ENCODE results near the gene OR1D5.
"Not testable (repeated sequence)": the region's sequence is repeated elsewhere in the genome, so short reads cannot be mapped to it uniquely, and the experiment has no call there.

The OR1D5 gene

DNA sequence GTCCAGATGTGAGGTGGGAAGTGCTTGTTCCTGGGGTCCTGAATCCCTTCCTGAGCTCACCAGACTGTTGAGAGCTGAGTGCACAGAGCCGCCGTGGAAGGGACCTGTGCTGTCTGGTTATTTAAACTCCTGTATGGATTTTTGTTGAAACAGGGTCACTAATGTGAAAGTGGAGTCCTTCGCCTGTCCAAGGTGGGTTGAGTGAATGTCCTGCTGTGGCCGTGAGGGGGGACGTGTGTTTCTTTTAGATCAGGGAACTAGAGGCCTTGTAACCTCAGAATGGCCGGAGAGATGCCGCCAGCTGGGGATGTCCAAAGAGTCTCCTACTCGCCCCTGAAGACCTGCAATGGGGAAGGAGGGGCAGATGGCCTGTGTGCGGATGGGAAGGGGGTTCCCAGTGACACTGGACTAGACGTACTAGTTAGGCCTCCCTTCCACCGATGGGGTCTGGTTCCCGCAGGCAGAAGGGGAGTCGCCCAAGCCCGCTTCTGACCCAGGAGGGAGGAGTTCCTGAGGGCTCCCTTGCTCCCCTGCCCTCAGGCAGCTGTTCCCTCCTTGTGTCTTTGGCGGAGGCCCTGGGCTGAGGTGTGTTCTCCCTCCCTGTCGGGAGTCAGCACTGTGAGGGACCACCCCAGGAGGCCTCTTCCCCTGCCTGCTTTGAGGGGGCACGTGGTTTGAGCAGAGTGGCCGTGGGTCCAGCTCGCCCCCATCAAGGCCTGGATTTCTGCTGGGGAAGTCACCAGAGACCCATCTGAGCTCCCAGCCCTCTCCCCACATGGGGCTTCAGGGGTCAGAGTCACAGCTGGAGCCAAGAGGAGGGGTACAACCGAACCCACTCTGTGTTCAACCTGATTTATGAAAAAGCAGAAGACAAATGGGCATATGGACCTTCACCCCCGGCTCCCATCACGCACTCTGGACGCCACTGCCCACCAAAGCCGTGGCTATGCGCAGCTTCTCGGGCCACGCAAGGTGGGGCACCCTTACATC is 30.9 kb downstream of the OR1D5 start:
- DNase-seq (ENCODE audit: low read depth in 2 of 2) = no peak

DNA sequence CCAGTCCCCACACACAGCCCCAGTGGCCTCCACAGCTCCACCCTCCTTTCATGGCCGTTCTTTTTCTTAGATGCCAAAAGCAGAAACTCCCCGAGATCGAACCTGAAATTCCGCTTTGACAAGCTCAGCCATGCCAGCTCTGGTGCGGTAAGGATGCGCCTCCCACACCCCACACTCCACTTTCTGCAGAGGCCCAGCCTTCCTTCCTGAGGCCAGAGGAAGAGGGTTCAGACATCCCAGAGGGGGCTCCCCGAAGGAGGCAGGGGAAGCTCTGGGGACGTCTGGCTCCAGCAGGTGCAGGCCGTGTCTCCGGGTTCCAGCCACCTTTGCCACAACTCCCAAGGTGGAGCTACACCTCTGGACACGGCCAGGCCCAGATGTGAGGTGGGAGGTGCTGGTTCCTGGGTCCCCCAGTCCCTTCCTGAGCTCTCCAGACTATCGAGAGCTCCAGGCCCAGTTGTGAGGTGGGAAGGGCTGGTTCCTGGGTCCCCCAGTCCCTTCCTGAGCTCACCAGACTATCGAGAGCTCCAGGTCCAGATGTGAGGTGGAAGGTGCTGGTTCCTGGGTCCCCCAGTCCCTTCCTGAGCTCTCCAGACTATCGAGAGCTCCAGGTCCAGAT is 32.4 kb downstream of the OR1D5 start:
- DNase-seq (ENCODE audit: low read depth in 2 of 2) = not testable (repeated sequence)

DNA sequence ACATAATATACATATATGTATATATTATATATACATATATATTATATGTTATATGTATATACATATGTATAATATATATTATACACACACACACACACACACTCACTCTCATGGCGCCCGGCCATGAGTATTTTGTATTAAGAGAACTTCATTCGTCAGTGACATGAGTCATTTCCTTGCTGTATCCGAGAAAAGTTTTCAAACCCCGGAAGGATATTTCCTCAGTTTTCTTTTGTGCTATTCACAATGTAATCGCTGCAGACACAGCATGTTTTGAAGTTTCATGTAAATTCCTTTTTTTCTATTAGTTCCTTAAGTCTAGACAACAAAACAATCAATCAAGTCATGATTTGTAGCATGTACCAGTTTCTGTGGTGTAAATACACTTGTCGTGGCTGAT is 33.3 kb downstream of the OR1D5 start:
- no peak for DNase-seq (ENCODE audit: low read depth in 2 of 2)

DNA sequence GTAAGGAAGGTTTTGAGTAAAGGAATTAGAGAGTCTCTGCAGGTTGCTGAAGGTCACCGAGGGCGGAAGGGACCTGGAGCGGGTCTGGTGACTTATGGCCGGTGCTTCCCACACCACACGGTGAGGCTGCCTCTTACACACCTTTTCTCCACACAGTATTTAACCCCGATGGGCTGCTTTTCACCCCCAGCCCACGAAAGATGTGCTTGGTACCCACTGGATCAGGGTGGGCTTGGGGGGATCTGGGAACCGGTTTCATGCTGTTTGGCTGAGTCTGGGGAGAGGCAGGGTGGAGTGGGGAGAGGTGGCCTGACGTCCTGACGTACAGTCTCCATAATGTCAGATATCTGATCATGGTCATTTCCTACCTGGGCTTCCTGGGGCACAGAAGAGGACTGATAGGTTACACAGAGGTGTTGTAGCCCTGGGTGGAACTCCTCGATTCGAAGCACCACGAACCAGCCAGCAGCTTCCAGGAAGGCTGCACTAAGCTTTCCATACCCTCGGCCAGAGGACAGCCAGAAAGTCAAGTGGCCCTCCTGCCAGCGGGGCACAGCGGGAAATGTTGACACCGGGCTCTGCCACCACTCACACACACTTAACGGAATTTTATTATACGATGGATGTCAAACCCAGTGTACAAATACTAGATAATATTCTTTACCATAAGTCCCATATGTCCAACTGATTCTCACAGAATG is 34.0 kb downstream of the OR1D5 start:
- no peak for DNase-seq (ENCODE audit: low read depth in 2 of 2)

DNA sequence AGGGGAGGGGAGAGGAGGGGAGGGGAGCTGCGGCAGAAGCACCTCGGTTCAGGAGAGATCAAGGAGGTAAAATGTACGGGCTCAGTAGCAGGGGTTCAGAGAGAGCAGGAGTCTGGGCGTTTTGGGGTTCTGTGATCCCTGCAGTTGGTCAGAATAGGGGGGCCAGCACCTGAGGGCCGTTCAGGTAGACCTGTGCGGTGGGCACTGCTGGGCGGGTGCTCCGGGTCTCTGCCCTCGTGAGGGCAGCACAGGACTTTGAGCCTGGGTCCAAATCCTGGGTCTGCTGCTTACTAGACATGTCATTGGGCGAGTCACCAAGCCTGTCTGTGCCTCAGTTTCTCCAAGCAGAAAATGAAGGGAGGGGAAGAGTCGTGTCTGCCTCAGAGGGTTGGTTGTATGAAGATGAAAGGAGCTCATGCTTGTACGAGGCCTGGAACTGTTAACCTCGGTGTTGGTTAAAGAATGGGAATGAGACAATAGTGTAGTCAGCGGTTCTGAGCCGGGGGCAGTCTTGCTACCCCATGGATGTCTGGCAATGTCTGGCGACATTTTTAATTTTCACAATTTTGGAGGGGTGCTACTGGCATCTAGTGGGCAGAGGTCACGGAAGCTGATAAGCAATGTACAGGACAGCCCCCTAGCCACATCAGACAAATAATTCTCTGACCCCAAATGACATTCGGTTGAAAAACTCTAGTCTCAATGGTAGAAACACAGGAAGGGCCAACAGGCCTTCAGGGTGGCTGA is 35.4 kb downstream of the OR1D5 start:
- no peak for DNase-seq (ENCODE audit: low read depth in 2 of 2)

DNA sequence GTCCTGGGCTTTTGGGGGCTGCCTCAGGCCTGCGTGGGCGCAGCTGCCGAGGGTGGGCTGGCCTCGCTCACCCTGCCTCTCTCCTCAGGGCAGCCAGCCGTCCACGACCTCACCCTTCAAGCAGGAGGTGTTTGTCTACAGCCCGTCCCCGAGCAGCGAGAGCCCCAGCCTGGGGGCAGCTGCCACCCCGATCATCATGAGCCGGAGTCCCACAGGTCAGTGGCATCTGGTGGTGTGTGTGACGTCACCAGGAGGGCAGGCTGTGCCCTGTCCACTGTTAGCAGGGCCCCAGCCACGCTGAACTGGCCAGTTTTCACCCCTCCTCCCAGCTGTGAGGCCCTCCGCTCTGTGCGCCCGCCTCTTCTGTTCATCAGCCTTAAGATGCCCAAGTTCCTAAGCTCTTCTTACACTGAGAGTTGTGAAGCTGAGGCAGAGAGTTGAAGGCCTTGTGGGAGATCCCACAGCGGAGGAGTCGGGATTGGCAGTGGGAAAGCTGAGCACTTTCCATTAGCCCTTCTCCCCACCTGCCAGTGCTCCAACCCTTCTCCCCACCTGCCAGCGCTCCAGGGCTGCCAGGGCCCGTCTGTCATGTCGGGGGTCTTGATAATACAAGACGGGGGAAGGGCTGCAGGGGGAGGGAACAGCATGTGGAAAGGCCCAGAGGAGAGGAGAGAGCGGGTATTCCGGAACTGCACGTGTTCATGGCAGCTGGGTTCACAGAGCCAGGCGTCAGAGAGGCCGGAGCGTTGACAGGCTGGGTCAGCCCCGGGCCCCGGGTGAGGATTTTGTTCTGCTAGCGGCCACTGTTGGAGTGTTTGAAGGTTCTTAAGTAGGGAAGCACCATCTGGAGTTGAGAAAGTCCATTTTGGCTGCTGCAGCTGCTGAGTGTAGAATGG is 36.3 kb downstream of the OR1D5 start:
- no peak for DNase-seq (ENCODE audit: low read depth in 2 of 2)

DNA sequence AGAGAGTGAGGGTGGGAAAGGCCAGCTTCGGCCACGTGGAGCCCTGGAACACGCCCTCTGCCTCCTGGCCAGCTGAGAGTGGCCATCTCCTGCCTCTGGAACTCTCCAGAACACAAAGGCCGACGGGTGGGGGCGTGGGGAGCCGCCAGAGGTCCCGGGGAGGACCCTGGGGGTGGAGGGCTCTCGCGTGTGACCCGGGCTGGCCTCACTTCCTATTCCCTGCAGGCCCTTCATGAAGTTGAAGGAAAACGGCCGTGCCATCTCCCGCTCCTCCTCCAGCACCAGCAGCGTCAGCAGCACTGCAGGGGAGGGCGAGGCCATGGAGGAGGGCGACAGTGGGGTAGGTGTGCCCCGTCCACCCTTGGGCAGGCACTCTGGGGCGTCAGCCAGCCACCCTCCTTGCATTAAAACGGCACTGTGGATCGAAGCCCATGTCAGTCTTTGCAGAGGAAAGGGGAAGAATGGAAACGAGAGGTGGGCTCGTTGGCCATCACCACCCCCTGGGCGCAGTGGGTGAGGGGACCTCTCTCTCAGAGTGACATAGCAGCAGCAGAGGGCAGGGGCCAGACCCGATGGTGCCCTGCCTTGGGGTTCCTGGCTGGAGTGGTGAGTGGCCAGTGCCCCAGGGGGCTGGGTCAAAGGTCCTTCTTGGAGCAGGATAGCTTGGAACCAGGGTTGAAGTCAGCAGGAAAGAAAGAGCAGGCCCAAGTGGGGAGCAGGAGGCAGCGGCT is 37.1 kb downstream of the OR1D5 start:
- DNase-seq (ENCODE audit: low read depth in 2 of 2) = no peak

DNA sequence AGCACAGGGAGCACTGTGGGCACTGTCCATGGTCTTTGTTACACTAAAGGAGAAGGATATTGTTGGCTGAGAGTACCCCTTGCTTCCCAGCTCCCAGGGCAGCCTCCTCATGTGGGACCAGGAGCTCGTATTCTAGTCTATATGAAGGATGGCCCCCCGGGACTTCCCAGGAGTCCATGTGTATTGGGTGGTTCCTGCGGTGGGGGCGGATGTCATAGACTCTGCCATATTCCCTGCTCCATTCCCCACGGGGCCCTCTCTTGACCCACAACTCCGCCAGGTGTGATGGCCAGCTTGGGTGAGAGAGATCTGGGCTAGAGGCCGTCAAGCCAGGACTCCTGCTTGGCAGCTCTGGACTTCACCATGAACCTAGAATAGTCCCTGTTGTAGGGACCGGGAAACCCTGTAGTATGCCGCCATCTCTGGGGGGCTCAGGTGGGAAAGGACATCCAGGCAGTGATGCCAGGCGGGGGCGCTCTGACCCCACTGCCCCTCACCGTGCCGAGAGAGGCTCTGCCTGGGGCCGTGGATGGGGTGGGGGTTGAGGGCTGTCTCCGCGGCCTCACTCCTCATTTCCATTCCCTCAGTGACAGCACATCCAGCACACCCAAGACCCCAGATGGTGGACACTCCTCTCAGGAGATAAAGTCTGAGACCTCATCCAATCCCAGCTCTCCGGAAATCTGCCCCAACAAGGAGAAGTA is 37.8 kb downstream of the OR1D5 start:
- DNase-seq (ENCODE audit: low read depth in 2 of 2) = no peak

DNA sequence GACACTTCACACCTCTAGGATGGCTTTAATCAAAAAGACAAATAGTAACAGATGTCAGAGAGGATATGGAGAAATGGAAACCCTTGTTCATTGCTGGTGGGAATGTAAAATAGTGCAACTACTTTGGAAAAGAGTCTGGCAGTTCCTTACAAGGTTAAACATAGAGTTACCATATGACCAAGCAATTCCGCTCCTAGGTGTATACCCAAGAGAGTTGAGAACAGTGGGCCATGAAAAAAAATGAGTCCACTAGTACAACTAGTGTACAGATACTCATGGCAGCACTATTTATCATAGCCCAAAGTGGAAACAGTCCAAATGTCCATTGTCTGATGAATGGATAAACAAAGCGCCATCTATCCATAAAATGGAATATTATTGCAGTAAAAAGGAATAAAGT is 39.1 kb downstream of the OR1D5 start:
- DNase-seq (ENCODE audit: low read depth in 2 of 2) = no peak

DNA sequence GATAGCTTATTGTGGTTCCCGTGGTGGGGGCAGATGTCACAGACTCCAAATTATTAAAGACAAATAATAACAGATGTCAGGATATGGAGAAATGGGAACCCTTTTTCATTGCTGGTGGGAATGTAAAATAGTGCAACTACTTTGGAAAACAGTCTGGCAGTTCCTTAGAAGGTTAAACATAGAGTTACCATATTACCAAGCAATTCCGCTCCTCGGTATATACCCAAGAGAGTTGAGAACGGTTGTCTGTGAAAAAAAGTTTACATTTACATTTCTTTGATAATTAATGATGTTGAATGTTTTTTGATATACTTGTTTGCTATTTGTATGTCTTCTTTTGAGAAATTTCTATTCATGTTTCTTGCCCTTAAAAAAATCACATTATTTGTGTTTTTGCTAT is 41.2 kb downstream of the OR1D5 start:
- DNase-seq (ENCODE audit: low read depth in 2 of 2) = no peak

DNA sequence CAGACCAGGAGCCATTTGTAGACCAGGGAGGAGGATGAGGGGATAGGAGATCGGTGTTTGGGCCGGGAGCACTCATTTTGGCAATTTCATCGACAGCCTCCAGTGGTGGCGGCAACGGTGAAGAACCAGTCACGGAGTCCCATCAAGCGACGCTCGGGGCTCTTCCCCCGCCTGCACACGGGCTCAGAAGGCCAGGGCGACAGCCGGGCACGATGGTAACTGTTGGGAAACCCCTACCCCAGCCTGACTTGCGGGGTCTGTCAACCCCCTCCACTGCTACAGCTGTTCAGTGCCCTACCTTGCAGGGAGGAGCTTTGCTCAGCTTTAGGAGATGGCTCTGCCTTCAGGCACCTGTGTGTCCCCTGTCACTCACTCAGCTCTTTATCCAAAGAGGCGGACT is 43.0 kb downstream of the OR1D5 start:
- no peak for DNase-seq (ENCODE audit: low read depth in 2 of 2)

DNA sequence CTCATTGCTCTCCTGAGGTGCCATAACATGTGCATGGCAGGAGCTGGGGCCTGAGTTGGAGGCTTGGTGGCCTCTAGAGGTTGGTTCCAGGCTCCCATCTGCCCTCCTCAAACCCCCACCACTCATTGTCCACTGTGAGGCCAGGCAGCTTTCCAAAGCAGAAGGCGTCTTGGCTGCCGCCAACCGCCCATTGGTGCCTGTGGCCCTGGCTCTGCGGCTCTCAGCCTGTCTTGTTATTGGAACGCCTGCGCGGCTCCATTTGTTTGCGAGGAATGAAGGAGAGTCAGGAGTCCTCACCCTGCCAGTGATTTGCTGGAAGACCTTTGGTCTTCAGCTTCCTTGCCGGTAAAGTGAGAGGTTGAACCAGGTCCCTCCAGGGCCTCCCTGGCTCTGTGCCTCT is 43.6 kb downstream of the OR1D5 start:
- no peak for DNase-seq (ENCODE audit: low read depth in 2 of 2)

DNA sequence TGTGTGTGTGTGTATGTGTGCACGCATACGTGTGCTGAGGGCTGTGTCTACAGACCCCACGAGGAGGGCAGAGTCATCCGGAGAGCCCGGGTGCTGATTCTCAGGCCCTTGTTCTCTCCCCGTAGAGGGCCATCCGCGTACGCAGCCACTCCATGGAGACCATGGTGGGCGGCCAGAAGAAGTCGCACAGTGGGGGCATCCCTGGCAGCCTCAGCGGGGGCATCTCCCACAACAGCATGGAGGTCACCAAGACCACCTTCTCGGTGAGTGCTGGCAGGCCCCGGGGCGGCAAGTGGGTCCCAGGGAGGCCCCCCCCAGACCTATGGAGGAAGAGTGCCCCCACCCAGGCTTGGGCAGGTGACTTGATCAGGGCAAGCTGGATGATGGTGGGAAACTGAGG is 45.5 kb downstream of the OR1D5 start:
- no peak for DNase-seq (ENCODE audit: low read depth in 2 of 2)

DNA sequence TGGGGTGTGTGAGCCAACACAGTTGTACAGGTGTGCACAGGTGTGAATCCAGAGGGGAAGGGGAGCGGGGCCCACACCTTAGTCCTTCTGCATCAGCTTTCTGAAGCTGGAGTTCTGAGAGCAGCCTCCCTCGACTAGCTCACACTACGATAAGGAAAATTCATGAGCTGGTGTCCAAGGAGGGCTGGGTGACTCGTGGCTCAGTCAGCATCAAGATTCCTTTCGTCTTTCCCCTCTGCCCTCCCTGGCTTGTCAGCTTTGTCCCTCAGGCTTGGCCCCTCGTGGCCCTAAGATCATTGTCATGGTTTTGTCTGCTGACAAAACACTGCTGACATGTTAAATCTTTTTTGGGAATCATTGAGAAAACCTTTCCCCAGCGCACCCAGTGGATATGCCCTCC is 47.5 kb downstream of the OR1D5 start:
- no peak for DNase-seq (ENCODE audit: low read depth in 2 of 2)

DNA sequence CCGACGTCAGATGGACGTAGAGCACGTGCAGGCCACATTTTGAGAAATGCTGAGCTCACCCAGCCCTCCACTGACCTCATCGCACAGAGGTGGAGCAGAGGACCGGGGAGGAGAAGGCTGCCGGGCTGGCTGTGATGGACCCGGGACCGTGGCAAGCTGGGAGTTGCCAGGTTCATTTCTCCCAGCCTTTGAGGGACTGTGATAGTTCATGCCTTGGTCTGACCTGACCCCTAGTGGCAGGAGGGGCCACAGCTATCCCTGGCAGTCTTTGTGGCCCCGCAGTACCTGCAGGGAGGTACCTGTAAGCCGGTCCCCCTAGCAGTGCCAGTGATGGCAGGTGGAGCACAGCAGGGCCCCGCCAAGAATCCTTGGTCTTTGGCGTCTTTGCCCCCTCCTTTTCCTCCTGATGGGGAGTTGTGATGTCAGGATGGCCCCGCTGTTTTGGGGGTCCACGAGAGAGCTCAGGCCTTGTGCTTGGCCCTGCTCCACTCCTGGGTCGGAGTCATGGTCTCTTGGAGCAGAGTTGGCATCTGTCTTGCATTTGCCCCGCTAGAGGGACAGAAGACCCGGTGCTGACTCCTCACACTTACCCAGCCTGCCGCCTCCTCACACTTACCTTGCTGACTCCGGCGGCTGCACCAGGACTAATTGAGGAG is 50.4 kb downstream of the OR1D5 start:
- DNase-seq (ENCODE audit: low read depth in 2 of 2) = peak; percentile 12 to 24
